Measurements from ENCODE around the gene ECI1. TPM values are rescaled to one million over a fixed set of nuclear protein-coding genes. Genes with fewer than 3 reads are reported as not detected.

ECI1 gene
- total and polyA plus RNA-seq, 2 experiments from 2014 or later: 71.4 to 156 TPM

- Histone ChIP-seq H3K27ac (peak overlapping the region; percentile 80), H3K9me3 (ENCODE audit: low read depth) (no peaks in the 10 kb centered on the region), H3K4me1 (ENCODE audit: insufficient read depth) (peaks cover 8% of the 10 kb centered on the region), H4K20me1 (ENCODE audit: insufficient read depth, poor library complexity, severe bottlenecking) (peaks cover 8% of the 10 kb centered on the region), H3K9me2 (replicated peaks; ENCODE audit: insufficient read depth) (no peaks in the 10 kb centered on the region), H3K79me2 (peaks cover 18% of the 10 kb centered on the region), H3K4me3 (peak overlapping the region; percentile 90), H3K36me3 (replicated peaks; ENCODE audit: insufficient read depth, low read depth) (no peaks in the 10 kb centered on the region), H3K4me2 (peak overlapping the region; percentile 94), H2AFZ (no peak overlapping the region), H3K27me3 (no peaks in the 10 kb centered on the region)
- peak; percentile 55 for DNase-seq (ENCODE audit: low spot score)
- TF ChIP-seq EZH2phosphoT487 (IDR thresholded peaks at IDR 0.05; ENCODE audit: low read depth, severe bottlenecking, unreplicated experiment) (no peak), EZH2 (IDR thresholded peaks at IDR 0.05; ENCODE audit: borderline replicate concordance) (no peak), CTCF (IDR thresholded peaks at IDR 0.05; ENCODE audit: poor library complexity) (no peak)
- WGBS (ENCODE audit: low lambda C conversion rate, missing lambda C conversion rate): 2% methylated on average over 41 of the region's 98 CpGs
These were observed 37.3 kb downstream of the ECI1 start for GRCh38 chr16:2213817-2214718.

- 85% methylated on average over 19 of the region's 19 CpGs for WGBS (ENCODE audit: low lambda C conversion rate, missing lambda C conversion rate)
- Histone ChIP-seq H3K4me1 (ENCODE audit: insufficient read depth) (peaks cover 8% of the 10 kb centered on the region), H3K27me3 (no peaks in the 10 kb centered on the region), H3K4me2 (peak overlapping the region; percentile 94), H3K4me3 (peak overlapping the region; percentile 90), H4K20me1 (ENCODE audit: insufficient read depth, poor library complexity, severe bottlenecking) (peaks cover 8% of the 10 kb centered on the region), H3K79me2 (peaks cover 18% of the 10 kb centered on the region), H3K27ac (no peak overlapping the region), H3K9me3 (ENCODE audit: low read depth) (no peaks in the 10 kb centered on the region), H3K36me3 (replicated peaks; ENCODE audit: insufficient read depth, low read depth) (no peaks in the 10 kb centered on the region), H3K9me2 (replicated peaks; ENCODE audit: insufficient read depth) (no peaks in the 10 kb centered on the region), H2AFZ (no peak overlapping the region)
- TF ChIP-seq CTCF (IDR thresholded peaks at IDR 0.05; ENCODE audit: poor library complexity): no peak
- no peak for TF ChIP-seq EZH2phosphoT487 (IDR thresholded peaks at IDR 0.05; ENCODE audit: low read depth, severe bottlenecking, unreplicated experiment)
- TF ChIP-seq EZH2 (IDR thresholded peaks at IDR 0.05; ENCODE audit: borderline replicate concordance): no peak
- DNase-seq (ENCODE audit: low spot score): no peak
These were observed 38.7 kb downstream of the ECI1 start for GRCh38 chr16:2212362-2213324.

- no peaks in the 10 kb centered on the region for H3K36me3 ChIP-seq (replicated peaks; ENCODE audit: insufficient read depth, low read depth)
- peaks cover 18% of the 10 kb centered on the region for H3K79me2 ChIP-seq
- H4K20me1 ChIP-seq (ENCODE audit: insufficient read depth, poor library complexity, severe bottlenecking): peaks cover 8% of the 10 kb centered on the region
- H3K4me1 ChIP-seq (ENCODE audit: insufficient read depth): peaks cover 8% of the 10 kb centered on the region
- 88% methylated on average over 11 of the region's 11 CpGs for WGBS (ENCODE audit: low lambda C conversion rate, missing lambda C conversion rate)
- DNase-seq (ENCODE audit: low spot score): no peak
- H3K27me3 ChIP-seq: no peaks in the 10 kb centered on the region
- H3K4me3 ChIP-seq: no peak overlapping the region
- H3K9me3 ChIP-seq (ENCODE audit: low read depth): no peaks in the 10 kb centered on the region
- H3K9me2 ChIP-seq (replicated peaks; ENCODE audit: insufficient read depth): no peaks in the 10 kb centered on the region
- H3K27ac ChIP-seq: no peak overlapping the region
- H2AFZ ChIP-seq: no peak overlapping the region
- no peak overlapping the region for H3K4me2 ChIP-seq
- TF ChIP-seq EZH2phosphoT487 (IDR thresholded peaks at IDR 0.05; ENCODE audit: low read depth, severe bottlenecking, unreplicated experiment) (no peak), CTCF (IDR thresholded peaks at IDR 0.05; ENCODE audit: poor library complexity) (no peak), EZH2 (IDR thresholded peaks at IDR 0.05; ENCODE audit: borderline replicate concordance) (no peak)
These were observed 39.5 kb downstream of the ECI1 start for GRCh38 chr16:2211923-2212347.

Measured in hepatocyte (in vitro differentiated cells).